ENCODE results near the gene SNX33.

DNA sequence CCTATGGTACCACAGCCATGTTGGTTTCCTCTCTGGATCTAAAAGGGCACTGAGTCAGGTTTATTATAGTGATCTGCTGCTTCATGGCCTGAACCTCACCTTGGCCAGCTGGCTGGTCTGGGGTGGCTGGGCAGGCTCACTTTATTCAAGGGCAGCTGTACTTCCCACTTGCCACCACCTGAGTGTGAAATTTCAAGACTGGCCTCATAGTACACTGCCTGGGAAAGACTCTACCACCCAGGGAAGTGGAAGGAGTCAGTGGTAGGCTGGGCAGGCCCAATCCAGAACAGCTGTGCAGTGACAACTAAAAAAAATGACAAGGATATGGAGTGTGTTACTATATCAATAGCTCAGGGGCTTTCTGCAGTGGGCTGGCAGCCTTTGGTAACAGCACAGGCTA is 30.9 kb upstream of the SNX33 start:
- TF ChIP-seq ESRRA (IDR thresholded peaks at IDR 0.05; ENCODE audit: borderline replicate concordance, low read length) (no peak), POLR2A (IDR thresholded peaks at IDR 0.05; ENCODE audit: low read length) (no peak)

All from A549 (cell line).